LHCN-M2 (cell line): ENCODE measurements around the gene FECH. TPM values are rescaled to one million over a fixed set of nuclear protein-coding genes. Genes with fewer than 3 reads are reported as not detected.
"Not testable (repeated sequence)": the region's sequence is repeated elsewhere in the genome, so short reads cannot be mapped to it uniquely, and the experiment has no call there.

ENCODE experiments used
- DNase-seq: peaks from one replicate; pipeline ENCODE4 v3.0.0-alpha.2; 2012; ENCODE audit warnings: low read depth
- polyA plus RNA-seq: library from polyadenylated mRNA; unstranded; fragments of >200 nt; gene quantifications from one replicate; pipeline ENCODE4 v1.2.1, GENCODE V29; 2012; ENCODE audit warnings: missing spikeins
- total RNA-seq: library from RNA; depleted of rRNA; stranded (reverse); fragments of >200 nt; gene quantifications from 2 replicates; pipeline ENCODE4 v1.2.3, GENCODE V29; 2014; rRNA removed

FECH gene
- 35.9 and 62.2 TPM in 2 replicates for total RNA-seq
- 24.2 TPM for polyA plus RNA-seq

GRCh38 chr18:57586251-57587049 is at the start of gene FECH:
TSS of gene FECH (minus strand) at chr18:57586702. CDS start at chr18:57586620, 82 bp downstream.
- peak; percentile 66 for DNase-seq

- no peak for DNase-seq
These were observed 48.7 kb upstream of the FECH start for GRCh38 chr18:57635003-57635822.

GRCh38 chr18:57631697-57632096 is 45.2 kb upstream of the FECH start:
- DNase-seq = no peak

GRCh38 chr18:57630754-57631595 is 44.5 kb upstream of the FECH start:
- no peak for DNase-seq

GRCh38 chr18:57630002-57630753 is 43.7 kb upstream of the FECH start:
- DNase-seq = peak; percentile 96

- no peak for DNase-seq
These were observed 42.9 kb upstream of the FECH start for GRCh38 chr18:57629422-57629821.

GRCh38 chr18:57627488-57627887 is 41.0 kb upstream of the FECH start:
- DNase-seq = peak; percentile 45

- peak; percentile 50 for DNase-seq
These were observed 38.5 kb upstream of the FECH start for GRCh38 chr18:57624988-57625387.

GRCh38 chr18:57621246-57621604 is 34.7 kb upstream of the FECH start:
- DNase-seq = no peak

- no peak for DNase-seq
These were observed 33.4 kb upstream of the FECH start for GRCh38 chr18:57619876-57620275.

- DNase-seq = no peak
These were observed 32.4 kb upstream of the FECH start for GRCh38 chr18:57618910-57619309.

- no peak for DNase-seq
These were observed 17.4 kb upstream of the FECH start for GRCh38 chr18:57603871-57604270.

GRCh38 chr18:57595347-57595746 is 8.8 kb upstream of the FECH start:
- DNase-seq = no peak

GRCh38 chr18:57592716-57593115 is 6.2 kb upstream of the FECH start:
- DNase-seq = not testable (repeated sequence)

- no peak for DNase-seq
These were observed 2.7 kb upstream of the FECH start for GRCh38 chr18:57589161-57589560.

- no peak for DNase-seq
These were observed 678 bp upstream of the FECH start for GRCh38 chr18:57587098-57587661.

- DNase-seq = no peak
These were observed 649 bp downstream of the FECH start for GRCh38 chr18:57585855-57586250.

GRCh38 chr18:57585421-57585820 is 1.1 kb downstream of the FECH start:
- no peak for DNase-seq

GRCh38 chr18:57584444-57584843 is 2.1 kb downstream of the FECH start:
- DNase-seq = no peak

GRCh38 chr18:57583297-57583835 is 3.1 kb downstream of the FECH start:
- no peak for DNase-seq
